NCI-H2081 treated with DMSO at 0.1 percent for 48 hours (cell line): ENCODE measurements around the gene SNRNP40.
"Not testable (repeated sequence)": the region's sequence is repeated elsewhere in the genome, so short reads cannot be mapped to it uniquely, and the experiment has no call there.

Experiments
- DNase-seq: peaks from one replicate; lab custom pipeline; 2025; lab: John Stamatoyannopoulos, UW

Gene SNRNP40

DNA sequence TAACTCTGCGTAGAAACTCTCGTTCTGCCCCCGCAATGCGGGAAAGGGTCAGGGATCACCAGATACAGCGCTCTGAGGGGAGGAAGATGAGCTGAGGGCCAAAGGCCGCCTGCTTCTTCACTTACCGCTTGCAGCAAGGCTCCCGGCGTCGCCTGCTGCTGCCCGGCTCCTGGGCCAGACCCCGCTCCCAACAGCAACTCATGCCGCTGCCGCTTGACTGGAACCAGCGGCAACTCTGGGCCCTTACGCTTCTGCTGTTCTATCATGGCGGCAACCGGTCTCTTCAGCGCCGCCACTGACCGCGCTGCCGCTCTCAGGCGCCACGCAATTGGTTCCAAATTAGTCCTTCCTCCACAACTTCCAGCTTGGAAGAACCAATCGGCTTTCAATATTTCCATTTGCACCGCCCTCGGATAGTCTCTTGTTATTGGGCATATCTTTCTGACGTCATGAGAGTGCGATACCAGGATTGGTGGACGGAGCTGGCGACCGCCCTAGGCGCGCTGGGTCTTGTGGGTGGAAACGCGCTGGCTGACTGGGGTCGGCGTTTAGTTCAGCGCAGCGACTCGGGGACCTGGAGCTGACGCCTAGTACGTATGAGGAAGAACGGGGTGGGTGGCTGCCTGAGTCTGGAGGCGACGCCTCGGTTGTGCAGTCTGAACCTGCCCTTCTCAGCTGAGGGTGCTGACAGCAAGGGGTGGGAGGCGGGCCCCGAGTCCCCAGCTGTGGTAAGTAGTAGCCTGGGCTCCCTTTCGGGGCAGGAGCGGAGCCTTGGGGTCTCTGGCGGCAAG, at the start of gene SNRNP40, which contains the start of gene ZCCHC17:
SNRNP40 (minus strand) TSS at position 303 of the 791 bp plus-strand sequence; CDS start at position 266, 37 bp downstream.
ZCCHC17 (plus strand) TSS at position 547 of the 791 bp plus-strand sequence. CDS start 13,067 bp downstream, outside the sequence.
- peak; percentile 99 for DNase-seq

DNA sequence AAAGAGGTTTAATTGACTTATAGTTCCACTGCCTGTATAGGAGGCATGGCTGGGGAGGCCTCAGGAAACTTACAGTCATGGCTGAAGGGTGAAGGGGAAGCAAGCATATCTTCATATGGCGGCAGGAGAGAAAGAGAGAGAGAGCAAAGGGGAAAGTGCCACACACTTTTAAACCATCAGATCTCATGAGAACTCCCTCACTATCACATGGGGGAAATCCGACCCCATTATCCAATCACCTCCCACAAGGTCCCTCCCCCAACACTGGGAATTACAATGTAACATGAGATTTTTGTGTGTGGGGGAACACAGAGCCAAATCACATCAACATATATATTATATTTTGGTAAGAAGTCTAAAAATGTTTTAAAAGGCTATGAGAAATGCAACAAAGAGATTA, 49.0 kb upstream of the SNRNP40 start:
- no peak for DNase-seq

DNA sequence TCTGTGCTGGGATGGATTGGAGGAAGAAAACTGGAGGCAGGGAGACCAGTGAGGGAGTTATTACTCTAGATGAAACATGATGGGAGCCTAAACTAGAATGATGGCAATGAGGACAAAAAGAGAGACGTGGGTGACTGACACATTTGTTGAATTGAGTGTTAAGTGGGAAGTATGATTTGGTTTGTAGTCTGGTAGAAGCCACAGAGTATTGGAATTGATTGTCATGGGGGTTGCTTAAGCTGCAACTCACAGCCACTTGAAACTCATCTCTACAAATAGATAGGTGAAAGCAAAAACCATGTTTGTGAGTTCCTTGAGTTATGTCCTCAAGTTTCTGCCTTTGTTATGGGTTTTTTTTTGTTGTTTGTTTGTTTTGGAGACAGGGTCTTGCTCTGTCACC, 47.9 kb upstream of the SNRNP40 start:
- no peak for DNase-seq

DNA sequence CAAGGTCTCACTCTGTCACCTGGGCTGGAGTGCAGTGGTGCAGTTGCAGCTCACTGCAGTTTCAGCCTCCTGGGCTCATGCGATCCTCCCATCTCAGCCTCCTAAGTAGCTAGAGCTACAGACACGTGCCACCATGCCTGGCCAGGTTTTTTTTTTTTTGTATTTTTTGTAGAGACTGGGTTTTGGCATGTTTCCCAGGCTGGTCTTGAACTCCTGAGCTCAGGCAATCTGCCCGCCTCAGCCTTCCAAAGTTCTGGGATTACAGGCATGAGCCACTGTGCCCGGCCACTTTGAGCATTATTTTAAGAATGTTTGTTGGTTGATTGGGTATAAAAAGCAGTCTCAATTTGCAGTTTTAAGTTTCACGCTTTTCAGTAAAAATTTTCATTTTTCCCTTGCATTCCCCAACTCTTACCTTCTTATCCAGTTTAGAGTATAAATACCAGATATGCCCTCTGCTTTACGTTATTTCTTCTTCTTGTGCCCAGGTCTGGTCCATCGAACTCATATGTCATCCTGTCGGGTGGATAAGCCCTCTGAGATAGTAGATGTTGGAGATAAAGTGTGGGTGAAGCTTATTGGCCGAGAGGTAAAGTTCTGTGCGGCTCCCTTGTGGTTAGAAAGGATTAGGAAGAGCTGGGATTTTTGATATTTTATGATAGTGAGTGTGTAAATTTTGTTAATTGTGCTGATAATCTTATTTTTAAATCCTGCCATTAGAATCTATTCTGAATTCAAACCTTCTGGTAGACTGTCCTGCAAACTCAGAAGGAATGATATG, 40.3 kb upstream of the SNRNP40 start:
- no peak for DNase-seq

DNA sequence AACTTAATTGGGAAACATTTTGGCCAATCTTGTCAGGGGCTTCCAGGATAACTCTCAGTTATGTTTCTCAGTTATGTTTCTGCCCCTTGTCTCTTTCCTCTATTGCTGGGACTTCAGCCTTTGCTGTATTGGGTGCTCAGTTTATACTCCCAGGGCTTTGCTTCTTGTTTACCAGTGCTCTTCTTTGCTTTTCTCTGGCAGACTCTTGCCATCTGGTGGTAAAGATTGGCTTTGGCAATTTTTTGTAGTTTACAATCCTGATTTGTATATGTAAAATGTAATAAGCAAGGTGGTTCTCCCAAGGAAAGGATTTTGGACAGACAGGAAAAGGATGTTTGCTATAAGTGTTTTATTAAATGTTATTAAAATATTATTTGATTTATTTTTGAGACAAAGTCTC, 38.4 kb upstream of the SNRNP40 start:
- no peak for DNase-seq

DNA sequence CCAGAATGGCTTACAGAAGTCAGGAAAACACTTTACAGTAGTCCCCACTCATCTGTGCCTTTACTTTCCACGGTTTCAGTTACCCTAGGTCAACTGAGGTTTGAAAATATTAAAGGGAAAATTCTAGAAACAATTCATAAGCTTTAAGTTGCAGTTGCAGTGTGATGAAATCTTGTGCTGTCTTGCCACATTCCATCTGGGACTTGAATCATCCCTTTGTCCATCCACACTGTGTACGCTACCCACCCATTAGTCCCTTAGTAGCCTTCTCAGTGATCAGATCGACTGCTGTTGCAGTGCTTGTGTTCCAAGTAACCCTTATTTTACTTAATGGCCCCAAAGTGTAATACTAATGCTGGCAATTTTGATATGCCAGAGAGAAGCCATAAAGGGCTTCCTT, 30.8 kb upstream of the SNRNP40 start:
- DNase-seq = no peak

DNA sequence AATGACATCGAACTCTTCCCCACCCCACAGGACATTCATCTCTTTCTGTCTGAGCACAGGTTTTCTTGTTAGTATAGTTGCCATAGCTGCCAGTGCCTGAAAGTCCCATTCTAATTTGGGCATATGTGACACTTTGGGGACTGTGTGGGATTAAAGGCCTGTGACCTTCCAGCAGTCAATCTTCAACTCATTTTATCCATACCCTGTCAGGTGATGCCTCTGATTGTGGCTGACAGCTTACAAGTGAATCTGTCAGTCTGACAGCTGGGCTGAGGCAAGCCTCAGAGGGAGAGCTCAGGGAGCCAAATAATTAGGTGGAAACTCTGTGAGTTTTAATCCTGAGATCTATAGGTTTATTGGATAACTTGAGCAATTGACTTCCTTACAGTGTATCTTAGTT, 29.9 kb upstream of the SNRNP40 start:
- no peak for DNase-seq

DNA sequence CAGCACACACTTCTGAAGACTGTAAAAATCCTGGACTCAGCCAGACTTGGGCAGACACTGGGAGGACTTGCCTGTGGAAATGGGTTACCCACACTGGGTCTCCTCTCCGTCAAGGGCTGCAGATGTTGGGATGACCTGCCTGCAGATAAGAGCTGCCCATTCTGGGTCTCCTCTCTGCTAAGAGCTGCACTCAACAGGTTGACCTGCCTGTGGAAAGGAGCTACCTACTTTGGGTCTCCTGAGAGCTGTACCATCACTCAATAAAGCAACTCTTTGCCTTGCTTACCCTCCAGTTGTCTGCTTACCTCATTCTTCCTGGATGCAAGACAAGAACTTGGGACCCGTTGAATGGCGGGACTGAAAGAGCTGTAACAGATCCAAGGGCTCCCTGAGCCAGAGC, 28.4 kb upstream of the SNRNP40 start:
- no peak for DNase-seq

DNA sequence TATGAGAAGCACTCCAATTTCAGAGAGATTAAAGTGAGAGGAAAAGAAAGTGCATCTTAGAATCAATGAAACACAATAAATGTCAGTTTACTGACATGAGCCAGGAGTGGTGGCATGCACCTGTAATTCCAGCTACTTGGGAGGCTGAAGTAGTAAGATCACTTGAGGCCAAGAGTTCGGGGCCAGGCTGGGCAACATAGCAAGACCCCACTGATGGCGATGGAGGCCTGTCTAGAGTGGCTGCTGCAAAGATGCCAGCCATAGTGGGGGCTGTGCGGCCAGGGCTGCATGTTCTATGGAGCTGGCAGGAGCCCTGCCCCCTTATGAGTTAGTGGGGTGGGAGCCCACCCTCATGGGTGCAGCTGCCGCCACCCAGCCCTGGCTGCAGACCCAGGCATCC, 27.5 kb upstream of the SNRNP40 start:
- no peak for DNase-seq

DNA sequence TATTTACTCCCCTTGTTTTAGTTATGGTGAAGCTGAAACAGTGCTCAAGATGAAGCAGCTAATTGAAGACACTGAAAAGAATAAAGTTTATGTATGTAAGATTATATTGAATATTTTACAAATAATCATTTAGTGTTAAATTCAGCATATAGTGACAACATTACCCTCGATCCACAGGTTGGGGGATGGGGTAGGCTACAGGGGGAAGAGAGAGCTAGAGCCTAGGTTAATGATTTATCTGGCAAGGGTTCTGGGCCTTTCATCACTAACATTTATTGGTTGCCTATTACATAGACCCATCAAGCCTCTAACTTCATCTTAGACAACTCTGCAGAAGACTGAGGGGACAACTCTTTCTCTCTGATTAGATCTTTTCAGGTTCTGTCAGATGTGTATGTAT, 21.6 kb upstream of the SNRNP40 start:
- no peak for DNase-seq

DNA sequence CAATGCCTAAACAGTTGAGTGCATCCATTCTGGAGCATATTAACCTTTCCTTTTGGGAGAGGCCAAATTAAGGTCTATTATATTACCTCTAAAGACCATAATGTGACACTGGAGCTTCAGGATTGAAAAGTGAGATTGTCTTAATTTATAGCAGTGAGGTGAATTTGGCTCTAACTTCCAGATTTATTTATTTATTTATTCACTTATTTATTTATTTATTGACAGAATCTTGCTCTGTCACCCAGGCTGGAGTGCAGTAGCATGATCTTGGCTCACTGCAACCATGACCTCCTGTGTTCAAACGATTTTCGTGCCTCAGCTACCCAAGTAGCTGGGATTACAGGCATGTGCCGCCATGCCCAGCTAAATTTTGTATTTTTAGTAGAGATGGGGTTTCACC, 19.3 kb upstream of the SNRNP40 start:
- DNase-seq = peak; percentile 43

DNA sequence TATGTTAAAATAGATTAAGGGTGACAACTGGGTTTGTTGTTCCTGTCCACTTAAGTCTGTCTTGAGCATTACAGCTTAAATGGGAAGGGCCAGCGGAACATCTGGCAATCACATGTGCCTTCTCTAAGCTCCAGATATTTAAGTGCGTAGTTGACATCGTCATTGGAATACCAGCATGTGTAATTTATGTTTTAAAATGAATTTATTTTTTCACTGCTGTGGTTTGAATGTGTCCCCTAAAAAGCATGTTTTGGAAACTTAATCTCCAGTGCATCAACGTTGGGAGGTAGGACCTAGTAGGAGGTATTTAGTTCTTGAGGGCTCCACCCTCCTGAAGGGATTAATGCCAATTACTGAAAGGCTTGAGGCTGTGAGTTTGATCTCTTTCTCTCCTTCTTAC, 13.6 kb upstream of the SNRNP40 start:
- no peak for DNase-seq

DNA sequence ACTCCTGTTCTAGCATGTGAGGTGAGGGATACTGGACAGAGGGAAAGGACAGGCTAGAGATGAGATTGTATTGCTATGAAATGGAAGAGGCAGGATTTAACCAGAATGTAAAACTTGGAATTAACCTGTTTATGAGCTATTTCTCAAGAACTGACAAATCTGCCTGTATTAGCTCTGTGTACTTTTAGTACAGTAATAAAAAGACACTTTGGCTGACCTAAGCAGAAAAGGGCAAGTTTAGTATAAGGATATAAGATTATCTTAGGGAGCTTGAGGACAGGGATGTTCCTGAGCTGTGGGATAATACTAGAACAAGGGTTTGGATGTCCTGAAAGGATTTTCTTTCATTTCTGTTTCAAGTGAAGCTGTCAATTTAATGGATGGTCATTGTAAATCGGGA, 11.4 kb upstream of the SNRNP40 start:
- DNase-seq = no peak

DNA sequence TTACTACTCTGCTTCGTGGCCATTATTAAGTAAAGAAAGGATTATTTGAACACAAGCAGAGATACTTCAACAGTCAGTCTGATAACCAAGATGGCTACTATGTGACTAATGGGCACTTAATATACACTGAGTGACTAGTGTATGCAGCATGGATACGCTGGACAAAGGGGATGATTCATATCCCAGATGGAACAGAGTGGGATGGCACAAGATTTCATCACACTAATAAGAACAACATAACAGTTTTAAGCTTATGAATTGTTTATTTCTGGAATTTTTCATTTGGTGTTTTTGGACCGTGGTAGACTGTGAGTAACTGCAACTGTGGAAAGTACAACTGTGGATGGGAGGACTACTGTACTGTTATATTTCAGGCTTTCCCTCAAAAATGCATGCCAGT, 9.7 kb upstream of the SNRNP40 start:
- no peak for DNase-seq

DNA sequence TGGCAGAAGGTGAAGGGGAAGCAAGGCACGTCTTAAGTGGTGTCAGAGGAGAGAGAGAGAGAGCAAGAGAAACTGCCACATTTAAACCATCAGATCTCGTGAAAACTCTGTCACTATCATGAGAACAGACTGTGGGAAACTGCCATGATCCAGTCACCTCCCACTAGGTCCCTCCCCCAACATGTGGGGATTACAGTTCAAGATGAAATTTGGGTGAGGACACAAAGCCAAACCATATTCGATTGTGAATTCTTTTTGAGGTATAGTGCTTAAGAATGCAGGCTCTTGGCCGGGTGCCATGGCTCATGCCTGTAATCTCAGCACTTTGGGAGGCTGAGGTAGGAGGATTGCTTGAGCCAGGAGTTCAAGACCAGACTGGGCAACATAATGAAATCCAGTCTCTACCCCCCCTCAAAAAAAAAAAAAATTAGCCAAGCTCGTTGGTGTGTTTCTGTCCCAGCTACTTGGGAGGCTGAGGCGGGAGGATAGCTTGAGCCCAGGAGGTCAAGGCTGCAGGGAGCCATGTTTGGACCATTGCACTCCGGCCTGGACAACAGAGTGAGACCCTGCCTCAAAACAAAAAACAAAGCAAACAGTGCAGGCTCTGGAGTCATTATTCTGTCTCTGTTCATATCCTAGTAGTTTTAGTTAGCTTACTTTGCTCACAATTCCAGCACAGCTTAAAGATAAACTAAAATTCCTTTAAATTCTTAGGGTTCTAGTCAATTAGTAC, 6.3 kb upstream of the SNRNP40 start:
- DNase-seq = no peak

DNA sequence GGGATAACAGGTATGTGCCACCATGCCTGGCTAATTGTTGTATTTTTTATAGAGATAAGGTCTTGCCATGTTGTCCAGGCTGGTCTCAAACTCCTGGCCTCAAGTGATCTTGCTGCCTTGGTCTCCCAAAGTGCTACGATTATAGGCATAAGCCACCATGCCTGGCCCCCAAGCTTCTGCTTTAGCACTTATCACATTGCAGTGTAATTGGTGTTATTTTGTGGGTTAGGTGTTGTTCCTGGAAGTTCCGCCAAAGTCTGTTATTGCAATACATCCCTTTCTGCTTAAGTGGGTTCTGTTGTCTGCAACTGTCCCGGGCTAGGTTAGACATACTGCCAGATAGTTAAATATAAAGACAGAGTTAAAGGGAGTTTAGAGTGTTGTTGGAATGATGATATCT, 3.6 kb upstream of the SNRNP40 start:
- DNase-seq = no peak

DNA sequence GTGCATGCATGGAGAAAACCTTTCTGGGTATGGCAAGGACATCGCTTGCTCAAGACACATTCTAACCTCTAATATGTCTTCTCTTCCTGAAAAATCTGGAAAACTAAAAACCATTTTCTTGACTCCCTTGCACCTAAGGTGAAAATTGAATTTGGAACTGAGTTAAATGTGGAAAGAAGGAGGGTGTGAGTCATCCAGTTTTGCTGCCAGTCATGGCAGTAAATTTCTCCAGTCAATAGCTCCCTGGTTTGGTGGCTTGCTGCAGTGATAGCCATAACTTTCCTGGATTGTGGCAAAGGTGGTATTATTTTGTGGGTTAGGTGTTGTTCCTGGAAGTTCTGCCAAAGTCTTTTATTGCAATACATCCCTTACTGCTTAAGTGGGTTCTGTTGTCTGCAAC, 2.8 kb upstream of the SNRNP40 start:
- DNase-seq = no peak

DNA sequence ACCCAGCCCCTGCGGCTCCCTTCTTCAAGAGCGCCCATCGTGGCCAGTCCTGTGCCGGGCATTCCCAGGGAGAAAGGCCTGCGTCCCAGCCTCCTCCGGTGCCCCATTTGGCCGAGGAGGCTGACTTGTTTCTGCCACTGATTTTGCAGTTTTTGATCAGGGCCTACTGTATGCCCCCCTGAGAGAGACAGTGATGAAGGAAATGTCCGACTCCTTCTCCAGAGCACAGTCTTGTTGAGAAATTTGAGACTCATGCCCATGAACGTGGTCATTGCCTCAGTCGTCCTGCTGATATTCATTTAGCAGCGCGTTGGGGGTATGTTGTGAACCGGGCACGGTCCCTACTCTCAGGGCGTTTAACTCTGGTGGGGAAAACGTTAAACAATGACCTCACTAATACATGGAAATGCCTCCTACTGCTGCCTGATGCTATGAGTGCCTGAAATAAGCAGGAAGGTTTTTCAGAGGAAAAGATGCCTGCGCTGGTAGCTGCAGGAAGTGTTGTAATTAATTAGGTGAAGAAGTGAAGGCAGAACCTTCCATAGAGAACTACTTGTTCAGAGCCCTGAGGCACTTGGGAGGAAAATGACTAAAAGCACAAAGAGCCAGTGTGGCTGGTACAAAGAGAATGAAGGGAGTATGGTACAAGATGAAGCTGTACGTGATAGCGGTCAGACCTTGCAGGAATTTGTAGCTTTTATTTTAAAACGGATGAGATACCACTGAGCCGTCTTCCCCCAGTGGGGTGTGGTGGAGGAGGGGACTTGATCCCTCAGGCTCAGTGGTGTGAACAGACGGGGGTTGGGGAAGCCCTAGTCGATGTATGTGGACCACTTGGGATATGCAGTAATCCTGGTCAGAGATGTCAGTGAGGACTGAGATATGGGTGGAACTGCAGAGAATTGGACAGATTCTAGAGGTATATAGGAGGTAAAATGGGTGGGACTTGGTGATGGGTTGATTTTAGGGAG, 974 bp upstream of the SNRNP40 start:
- DNase-seq = no peak

DNA sequence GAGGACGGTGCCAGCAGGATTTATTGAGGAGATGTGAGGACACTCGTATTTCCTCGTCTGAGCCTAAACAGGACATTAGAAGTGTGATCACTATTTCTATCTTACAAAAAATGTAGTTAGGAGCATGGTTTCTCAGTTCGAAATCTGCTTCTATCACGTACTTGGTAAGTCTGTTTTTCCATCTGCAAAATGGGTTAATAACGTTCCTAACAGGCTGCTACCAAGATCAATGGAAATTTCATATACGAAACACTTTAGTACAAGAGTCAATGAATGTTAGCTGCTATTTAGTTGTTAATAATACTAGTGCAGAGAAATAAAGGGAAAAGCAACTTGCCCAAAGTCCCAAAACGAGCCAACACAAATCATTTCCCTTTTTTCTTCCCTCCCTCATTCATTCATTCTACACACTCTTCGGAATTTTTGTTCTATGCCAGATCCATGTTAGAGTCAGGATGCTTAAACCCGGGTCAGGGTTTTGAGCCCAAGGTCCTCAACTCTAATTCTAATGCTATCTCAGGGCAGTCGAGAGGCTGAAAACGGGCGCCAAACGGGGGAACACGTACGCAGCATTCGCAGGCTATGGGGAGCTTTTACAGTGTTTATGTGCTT, 608 bp downstream of the SNRNP40 start:
- no peak for DNase-seq

DNA sequence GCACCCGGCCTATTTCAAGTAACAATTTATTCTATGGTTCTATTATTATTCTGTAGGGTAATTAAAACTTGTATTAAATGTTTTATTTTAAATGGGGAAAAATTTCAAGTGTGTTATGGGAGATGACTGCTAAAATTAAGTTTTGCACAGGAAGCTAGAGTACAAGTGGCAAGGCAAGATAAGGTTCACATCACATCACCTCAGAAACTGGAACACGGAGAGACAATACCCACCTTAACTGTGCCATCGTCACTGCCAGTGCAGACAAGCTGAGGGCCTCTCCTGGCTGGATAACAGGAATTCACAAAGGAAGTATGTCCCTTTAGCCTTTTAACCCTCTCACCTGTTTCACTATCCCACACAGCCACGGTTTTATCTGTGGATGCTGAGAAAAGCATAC, 7.6 kb downstream of the SNRNP40 start:
- no peak for DNase-seq

DNA sequence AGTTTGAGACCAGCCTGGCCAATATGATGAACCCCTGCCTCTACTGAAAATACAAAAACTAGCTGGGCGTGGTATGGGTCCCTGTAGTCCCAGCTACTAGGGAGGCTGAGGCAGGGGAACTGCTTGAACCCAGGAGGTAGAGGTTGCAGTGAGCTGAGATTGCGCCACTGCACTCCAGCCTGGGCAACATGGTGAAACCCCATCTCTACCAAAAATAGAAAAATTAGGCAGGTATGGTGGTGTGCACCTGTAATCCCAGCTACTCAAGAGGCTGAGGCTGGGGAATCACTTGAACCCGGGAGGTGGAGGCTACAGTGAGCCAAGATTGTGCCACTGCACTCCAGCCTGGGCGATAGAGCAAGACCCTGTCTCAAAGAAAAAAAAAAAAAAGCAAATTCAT, 8.8 kb downstream of the SNRNP40 start:
- not testable (repeated sequence) for DNase-seq
